T-cell (primary cell): ENCODE results near the gene SFTPA2. TPM values are rescaled to one million over a fixed set of nuclear protein-coding genes. Genes with fewer than 3 reads are reported as not detected.
"Not testable (repeated sequence)": the region's sequence is repeated elsewhere in the genome, so short reads cannot be mapped to it uniquely, and the experiment has no call there.

Experiments used
- ATAC-seq, 4 experiments: fragments of 200-7000 bp in 3 of 4; fragments of 150-1000 bp in 1 of 4; cut with Tn5 transposase; replicated peaks in 1 of 4; 1 replicate in 3 of 4; 2 replicates in 1 of 4; pipeline ENCODE4 v1.10.0; 2021; ENCODE audit warnings: moderate library complexity in 3 of 4, mild to moderate bottlenecking in 2 of 4, moderate number of reproducible peaks in 1 of 4
- CTCF ChIA-PET, 2 donors: fragments of 300-600 bp; sonication (Branson Sonifier 250); formaldehyde crosslinking; loops; one replicate each; lab custom pipeline; 2022; ENCODE audit warnings: antibody characterized with exemption in 2 of 2; lab: Charles Lee
- POLR2A ChIA-PET, 2 donors: fragments of 300-600 bp; sonication (Branson Sonifier 250); formaldehyde crosslinking; loops; one replicate each; lab custom pipeline; 2022; ENCODE audit warnings: antibody characterized with exemption in 2 of 2; lab: Charles Lee
- DNase-seq, 35 experiments: peaks; one replicate each; pipeline versions ENCODE4 v3.0.0 to v3.0.0-alpha.2; 2013 to 2023
- H3K27ac ChIP-seq: one replicate; pipeline ENCODE4 v1.5.1; 2013; ENCODE audit warnings: low read length
- H3K27me3 ChIP-seq, 2 experiments: replicated peaks in 1 of 2; 1 replicate in 1 of 2; 2 replicates in 1 of 2; pipeline versions ENCODE4 v1.6.1 to v1.7.0; 2013; ENCODE audit warnings: low read length in 1 of 2, mixed read lengths in 1 of 2; ENCODE audit not compliant: control insufficient read depth in 2 of 2, insufficient read depth in 2 of 2; ENCODE audit errors: extremely low read depth in 1 of 2
- H3K36me3 ChIP-seq, 2 donors: 1 replicate in 1 of 2; 2 replicates in 1 of 2; pipeline versions ENCODE4 v1.6.1 to v1.7.0; 2013; ENCODE audit warnings: low read length in 1 of 2; ENCODE audit not compliant: control insufficient read depth in 2 of 2, insufficient read depth in 1 of 2; ENCODE audit errors: extremely low read depth in 1 of 2
- H3K4me1 ChIP-seq, 2 experiments: 1 replicate in 1 of 2; 2 replicates in 1 of 2; pipeline versions ENCODE4 v1.6.1 to v1.7.0; 2013; ENCODE audit warnings: low read length in 2 of 2, mixed read lengths in 1 of 2; ENCODE audit not compliant: insufficient read depth in 2 of 2, control insufficient read depth in 1 of 2; ENCODE audit errors: extremely low read depth in 1 of 2
- H3K4me3 ChIP-seq, 2 donors: 1 replicate in 1 of 2; 2 replicates in 1 of 2; pipeline versions ENCODE4 v1.5.1 to v1.7.0; 2013; ENCODE audit warnings: mild to moderate bottlenecking in 2 of 2, low read length in 1 of 2, moderate library complexity in 1 of 2; ENCODE audit not compliant: control insufficient read depth in 1 of 2; ENCODE audit errors: extremely low read depth in 1 of 2
- H3K9me3 ChIP-seq: 2 replicates; pipeline ENCODE4 v1.7.0; 2013
- H3K27ac Mint-ChIP-seq, 2 donors: one replicate each; pipeline ENCODE4 v1.8.0; 2020 to 2021; ENCODE audit warnings: mild to moderate bottlenecking in 2 of 2, mixed read lengths in 2 of 2
- H3K27me3 Mint-ChIP-seq, 2 donors: one replicate each; pipeline ENCODE4 v1.8.0; 2021 to 2022; ENCODE audit warnings: mixed read lengths in 2 of 2
- H3K36me3 Mint-ChIP-seq: one replicate; pipeline ENCODE4 v1.8.0; 2021; ENCODE audit warnings: mixed read lengths
- H3K4me1 Mint-ChIP-seq, 3 donors: one replicate each; pipeline ENCODE4 v1.8.0; 2020 to 2022; ENCODE audit warnings: mixed read lengths in 3 of 3, mild to moderate bottlenecking in 1 of 3
- H3K4me3 Mint-ChIP-seq, 3 donors: one replicate each; pipeline ENCODE4 v1.8.0; 2020 to 2022; ENCODE audit warnings: mild to moderate bottlenecking in 3 of 3, mixed read lengths in 3 of 3, moderate library complexity in 3 of 3
- H3K9me3 Mint-ChIP-seq, 3 donors: one replicate each; pipeline ENCODE4 v1.8.0; 2020 to 2022; ENCODE audit warnings: mixed read lengths in 3 of 3
- WGBS: methylation state at CpG from one replicate; pipeline ENCODE4 v1.1.5; 2013; ENCODE audit warnings: missing lambda C conversion rate; ENCODE audit not compliant: insufficient coverage; 5-methylcytosine and 5-hydroxymethylcytosine counted together
- total RNA-seq, 35 experiments: library from RNA in 6 of 35; stranded (reverse) in 6 of 35; fragments of 120-200 nt in 1 of 35; gene quantifications; one replicate each; pipeline versions ENCODE4 v1.2.1 to v1.2.4 and lab custom pipeline; 2013 to 2026

The SFTPA2 gene
- total RNA-seq, 5 donors from 2014 or later (not counting 1 experiment from before 2014, with no cell fraction given): 6.4 to 9.8 (median 8.9) TPM; not detected in 2

DNA sequence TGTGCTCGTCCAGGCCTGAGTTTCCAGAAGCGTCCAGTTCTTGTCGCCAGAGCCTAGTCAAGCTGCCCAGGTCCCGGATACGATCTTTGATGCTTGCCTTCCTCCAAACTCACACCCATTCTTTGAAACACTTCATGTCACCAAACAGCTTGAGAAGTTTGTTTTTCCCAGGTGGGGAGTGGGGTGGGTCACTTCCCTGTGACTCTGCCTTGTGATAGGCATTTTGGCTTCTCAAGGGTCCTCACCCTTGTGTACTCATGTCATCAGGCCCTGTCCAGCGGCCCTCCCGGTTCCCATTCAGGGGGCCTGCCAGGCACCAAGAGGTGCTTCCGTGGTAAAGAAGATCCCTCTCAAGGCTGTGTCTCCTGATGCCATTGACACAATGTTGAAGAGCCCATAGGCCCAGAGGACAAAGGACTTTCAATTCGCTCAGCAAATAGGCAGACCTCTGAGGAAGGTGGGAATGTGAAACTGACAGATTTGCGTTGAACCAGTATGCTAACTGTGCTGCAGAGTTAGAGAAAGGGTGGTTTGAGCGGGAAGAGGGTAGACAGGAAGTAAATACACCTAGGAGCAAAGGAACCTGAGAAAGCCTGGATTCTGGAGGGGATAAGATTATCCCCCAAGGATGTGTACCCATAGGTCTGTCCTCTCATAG is 25.8 kb upstream of the SFTPA2 start:
- Mint-ChIP-seq H3K27me3 (peaks cover 3 to 20% of the 10 kb centered on the region in 2 donors), H3K27ac (no peak overlapping the region), H3K36me3 (no peaks in the 10 kb centered on the region), H3K9me3 (no peaks in the 10 kb centered on the region), H3K4me3 (no peak overlapping the region), H3K4me1 (peaks cover 0 to 2% (median 0%) of the 10 kb centered on the region in 3 donors)
- no peaks in the 10 kb centered on the region for H3K36me3 ChIP-seq
- no peaks in the 10 kb centered on the region for H3K9me3 ChIP-seq
- H3K4me1 ChIP-seq: no peaks in the 10 kb centered on the region
- DNase-seq: no peak
- peaks cover 2 to 15% of the 10 kb centered on the region in 2 experiments for H3K27me3 ChIP-seq
- ATAC-seq: no peak
- ChIA-PET POLR2A (no interaction called here), CTCF (no interaction called here)
- no peak overlapping the region for H3K27ac ChIP-seq
- 86% methylated on average over 8 of the region's 11 CpGs for WGBS
- no peak overlapping the region for H3K4me3 ChIP-seq

DNA sequence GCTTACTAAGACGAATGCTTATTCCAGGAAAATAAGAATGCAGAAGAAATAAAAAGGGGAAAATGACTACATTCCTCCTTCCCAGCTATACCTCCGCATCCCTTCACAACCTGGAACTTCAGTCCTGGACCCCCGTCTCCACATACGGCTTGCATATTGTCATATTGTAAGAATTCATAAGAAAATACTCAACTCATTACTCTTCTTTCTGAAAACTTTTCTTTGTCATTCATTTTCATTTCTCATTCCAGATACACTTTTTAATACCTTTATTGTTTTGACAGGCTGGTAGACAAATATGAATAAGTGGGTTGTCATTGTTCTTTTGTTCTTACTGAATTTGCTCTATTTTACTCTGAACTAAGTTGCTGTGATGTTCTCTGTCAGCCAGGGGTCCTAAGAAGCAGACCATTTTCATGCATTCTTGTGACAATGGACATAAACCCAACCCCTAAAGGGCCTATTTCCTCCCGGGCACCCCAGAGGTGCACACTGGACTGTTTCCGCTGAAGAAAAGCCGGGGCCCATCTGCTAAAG is 23.3 kb upstream of the SFTPA2 start:
- Histone ChIP-seq H3K27me3 (peaks cover 0 to 16% of the 10 kb centered on the region in 2 experiments), H3K4me1 (no peaks in the 10 kb centered on the region), H3K4me3 (no peak overlapping the region), H3K9me3 (no peaks in the 10 kb centered on the region), H3K27ac (no peak overlapping the region), H3K36me3 (no peaks in the 10 kb centered on the region)
- Mint-ChIP-seq H3K4me3 (no peak overlapping the region), H3K36me3 (no peaks in the 10 kb centered on the region), H3K4me1 (peaks cover 0 to 2% (median 0%) of the 10 kb centered on the region in 3 donors), H3K9me3 (no peaks in the 10 kb centered on the region), H3K27ac (no peak overlapping the region), H3K27me3 (peaks cover 3 to 10% of the 10 kb centered on the region in 2 donors)
- 81% methylated on average over 5 of the region's 7 CpGs for WGBS
- DNase-seq (no peak), ATAC-seq (no peak)
- ChIA-PET POLR2A (no interaction called here), CTCF (no interaction called here)

DNA sequence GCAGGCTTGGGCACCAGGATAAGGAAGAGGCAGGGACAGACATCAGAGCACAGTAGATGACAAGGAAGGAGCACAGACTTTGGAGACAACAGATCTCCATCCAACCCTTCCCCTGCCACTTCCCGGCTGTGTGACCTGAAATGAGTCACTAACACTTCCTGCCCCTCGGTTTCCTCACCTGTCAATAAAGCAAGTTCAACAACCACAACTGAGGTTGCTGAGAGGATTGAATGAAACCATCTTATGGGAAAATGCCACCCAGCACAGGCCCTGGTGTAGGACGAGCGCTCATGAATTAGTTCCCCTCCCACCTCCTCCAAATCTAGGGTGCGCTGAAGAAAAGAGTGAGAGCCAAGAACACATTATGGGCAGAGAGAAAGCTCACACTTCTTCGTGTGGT is 22.7 kb upstream of the SFTPA2 start:
- H3K9me3 ChIP-seq, DNase-seq, H3K4me1 ChIP-seq, H3K4me1 Mint-ChIP-seq, H3K4me3 Mint-ChIP-seq, H3K27ac Mint-ChIP-seq, ATAC-seq, H3K4me3 ChIP-seq, CTCF ChIA-PET, H3K9me3 Mint-ChIP-seq, H3K36me3 Mint-ChIP-seq, POLR2A ChIA-PET, H3K27ac ChIP-seq, H3K36me3 ChIP-seq: not testable (repeated sequence)
- 14% methylated on average over 1 of the region's 6 CpGs for WGBS
- peaks cover 3 to 10% of the 10 kb centered on the region in 2 donors for H3K27me3 Mint-ChIP-seq
- H3K27me3 ChIP-seq: peaks cover 0 to 16% of the 10 kb centered on the region in 2 experiments

DNA sequence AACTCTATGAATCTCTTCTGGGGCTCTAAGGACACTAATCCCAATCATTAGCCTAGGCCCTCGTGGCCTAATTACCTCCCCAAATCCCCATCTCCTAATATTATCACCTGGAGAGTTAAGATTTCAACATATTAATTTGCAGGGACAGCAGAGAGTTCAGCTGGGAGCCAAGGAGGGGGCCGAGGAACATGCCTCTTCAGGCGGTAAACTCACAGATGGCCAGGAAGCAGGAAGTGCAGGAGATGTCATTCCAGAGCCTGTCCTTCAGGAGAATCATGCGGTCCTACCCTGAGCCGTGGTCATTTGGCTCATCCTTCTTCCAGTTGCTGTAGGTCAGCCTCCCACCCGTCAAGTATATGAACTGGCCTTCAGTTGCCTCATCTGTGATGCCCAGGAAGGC is 21.9 kb upstream of the SFTPA2 start:
- POLR2A ChIA-PET: no interaction called here
- ATAC-seq (no peak), DNase-seq (no peak)
- Mint-ChIP-seq H3K27ac (no peak overlapping the region), H3K36me3 (no peaks in the 10 kb centered on the region), H3K4me1 (peaks cover 0 to 2% (median 0%) of the 10 kb centered on the region in 3 donors), H3K9me3 (no peaks in the 10 kb centered on the region), H3K4me3 (no peak overlapping the region), H3K27me3 (peaks cover 8 to 10% of the 10 kb centered on the region in 2 donors)
- no peaks in the 10 kb centered on the region for H3K4me1 ChIP-seq
- H3K4me3 ChIP-seq: no peak overlapping the region
- WGBS: 95% methylated on average over 5 of the region's 6 CpGs
- H3K36me3 ChIP-seq: no peaks in the 10 kb centered on the region
- CTCF ChIA-PET: no interaction called here
- H3K9me3 ChIP-seq: no peaks in the 10 kb centered on the region
- H3K27ac ChIP-seq: no peak overlapping the region
- H3K27me3 ChIP-seq: peaks cover 0 to 15% of the 10 kb centered on the region in 2 experiments

DNA sequence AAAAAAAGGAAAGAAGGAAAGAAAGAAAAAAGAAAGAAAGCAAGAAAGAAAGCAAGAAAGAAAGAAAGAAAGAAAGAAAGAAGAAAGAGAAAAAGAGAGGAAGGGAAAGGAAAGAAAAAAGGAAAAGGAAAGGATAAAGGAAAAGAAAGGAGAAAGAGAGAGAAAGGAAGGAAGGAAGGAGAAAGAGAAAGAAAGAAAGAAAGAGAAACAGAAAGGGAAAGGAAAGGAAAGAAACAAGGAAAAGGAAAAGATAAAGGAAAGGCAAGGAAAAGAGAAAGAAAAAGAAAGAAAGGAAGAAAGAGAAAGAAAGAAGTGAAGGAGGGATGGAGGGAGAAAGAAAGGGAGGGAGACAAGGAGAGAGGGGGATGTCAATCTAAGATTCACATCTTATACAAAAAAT is 20.8 kb upstream of the SFTPA2 start:
- no peak for DNase-seq
- Mint-ChIP-seq H3K27me3 (peaks cover 5 to 8% of the 10 kb centered on the region in 2 donors), H3K4me1 (peaks cover 0 to 2% (median 0%) of the 10 kb centered on the region in 3 donors), H3K4me3 (no peak overlapping the region), H3K36me3 (no peaks in the 10 kb centered on the region), H3K9me3 (no peaks in the 10 kb centered on the region), H3K27ac (no peak overlapping the region)
- ChIA-PET POLR2A (no interaction called here), CTCF (no interaction called here)
- no peaks in the 10 kb centered on the region for H3K36me3 ChIP-seq
- H3K27me3 ChIP-seq: peaks cover 0 to 12% of the 10 kb centered on the region in 2 experiments
- H3K4me3 ChIP-seq: no peak overlapping the region
- no peak for ATAC-seq
- H3K27ac ChIP-seq: no peak overlapping the region
- no peaks in the 10 kb centered on the region for H3K4me1 ChIP-seq
- no peaks in the 10 kb centered on the region for H3K9me3 ChIP-seq

DNA sequence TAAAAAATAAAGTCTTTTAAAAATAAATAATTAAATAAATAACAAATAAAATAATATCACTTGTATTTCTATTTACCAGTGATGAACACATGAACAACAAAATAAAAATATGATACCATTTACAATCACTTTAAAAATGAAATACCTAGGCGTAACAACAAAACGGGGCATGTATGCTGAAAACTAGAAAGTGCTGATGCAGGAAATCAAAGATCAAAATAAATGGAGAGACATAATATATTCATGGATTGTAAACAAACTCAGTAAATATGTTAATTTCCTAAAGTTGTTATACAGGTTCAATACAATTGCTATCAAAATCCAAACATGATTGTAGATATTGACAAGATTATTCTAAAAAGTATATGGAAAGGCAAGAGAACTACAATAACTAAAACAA is 19.2 kb upstream of the SFTPA2 start:
- no peak overlapping the region for H3K27ac Mint-ChIP-seq
- Histone ChIP-seq H3K27ac (no peak overlapping the region), H3K9me3 (no peaks in the 10 kb centered on the region), H3K4me3 (no peak overlapping the region), H3K4me1 (no peaks in the 10 kb centered on the region), H3K36me3 (no peaks in the 10 kb centered on the region), H3K27me3 (peaks cover 0 to 4% of the 10 kb centered on the region in 2 experiments)
- H3K4me3 Mint-ChIP-seq: no peak overlapping the region
- no peak for DNase-seq
- H3K4me1 Mint-ChIP-seq: peaks cover 0 to 2% (median 0%) of the 10 kb centered on the region in 3 donors
- H3K36me3 Mint-ChIP-seq: no peaks in the 10 kb centered on the region
- ATAC-seq: no peak
- POLR2A ChIA-PET: no interaction called here
- no CpG with 5 or more reads among the region's 2 CpGs for WGBS
- peaks cover 2 to 10% (median 3%) of the 10 kb centered on the region in 3 donors for H3K9me3 Mint-ChIP-seq
- peaks cover 3 to 14% of the 10 kb centered on the region in 2 donors for H3K27me3 Mint-ChIP-seq
- CTCF ChIA-PET: no interaction called here
